Medulla oblongata (tissue), 1 donor: ENCODE data around the gene CELF2.
A peak's percentile ranks its signal among the peaks of the same experiment; 100 is the strongest.

ENCODE experiments used
- DNase-seq: peaks from one replicate; pipeline ENCODE4 v3.0.0-alpha.2; 2015; ENCODE audit errors: extremely low spot score

The CELF2 gene

DNA sequence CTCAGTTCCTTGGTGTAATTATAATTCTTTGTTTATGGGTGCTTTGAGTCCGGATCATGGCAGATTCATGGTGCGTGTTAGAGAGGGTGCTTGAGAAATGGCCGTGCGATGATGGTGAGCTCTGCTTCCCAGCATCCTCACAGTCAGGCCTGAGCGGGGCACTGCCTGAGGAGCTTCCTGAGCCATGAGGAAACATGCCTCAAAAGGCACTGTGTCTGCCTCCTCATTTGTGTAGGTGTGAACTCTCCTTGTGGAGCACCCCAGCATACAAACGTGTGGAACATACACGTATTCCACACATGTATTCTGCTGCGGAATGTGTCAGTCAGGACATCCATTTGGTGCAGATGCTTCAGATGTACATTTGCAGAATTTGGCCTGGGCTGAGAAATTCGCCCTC is 205.4 kb downstream of the CELF2 start:
- DNase-seq: no peak

GRCh38 chr10:11223507-11224140 is 206.0 kb downstream of the CELF2 start:
- no peak for DNase-seq

DNA sequence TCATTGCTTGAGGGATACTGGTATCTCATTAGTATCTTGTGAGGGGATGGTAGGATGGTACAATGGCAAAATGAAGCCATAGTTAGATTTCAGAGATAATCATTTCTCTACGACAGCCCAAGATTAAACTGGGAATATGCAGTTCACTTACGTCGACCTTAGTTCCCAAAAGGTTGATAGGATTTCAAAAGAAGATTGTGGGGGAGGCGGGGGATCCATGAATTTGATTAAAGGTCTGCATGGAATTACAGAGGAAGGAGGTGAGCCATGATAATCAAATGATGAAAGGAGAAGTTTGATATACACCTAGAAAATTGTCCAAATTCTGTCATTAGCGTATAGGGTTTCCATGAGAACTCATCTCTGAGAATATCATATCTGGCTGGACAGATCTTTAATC is 206.6 kb downstream of the CELF2 start:
- DNase-seq: no peak

DNA sequence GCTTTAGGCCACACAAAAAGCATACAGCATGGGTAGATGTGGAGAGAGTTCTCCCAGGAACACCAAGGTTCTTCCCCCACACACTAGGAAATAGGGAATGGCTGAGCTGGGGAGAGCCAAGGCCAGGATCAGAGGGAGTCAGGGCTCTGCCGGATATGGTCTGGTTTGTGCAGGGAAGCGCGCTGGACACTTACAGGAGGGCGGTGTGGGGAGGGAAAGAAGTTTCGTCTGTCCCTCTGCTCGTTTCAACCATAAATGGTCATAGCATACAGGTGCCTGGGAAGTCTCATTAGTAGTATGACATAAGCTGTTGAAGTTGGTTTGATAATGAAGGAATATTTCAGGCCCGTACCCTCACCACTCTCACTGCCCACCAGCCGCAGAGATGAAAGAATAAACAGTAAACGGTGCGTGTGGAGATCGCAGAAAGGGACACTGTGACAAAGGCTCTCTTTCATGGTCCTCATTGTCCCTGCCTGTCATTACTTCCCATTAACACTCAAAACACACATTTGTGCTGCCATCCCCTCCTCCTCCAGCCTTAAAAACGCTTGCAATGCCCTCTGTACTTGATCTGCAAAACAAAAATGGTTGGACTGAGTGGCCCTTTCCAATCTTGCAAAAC is 207.2 kb downstream of the CELF2 start:
- no peak for DNase-seq

GRCh38 chr10:11225935-11226334 is 208.3 kb downstream of the CELF2 start:
- DNase-seq: peak; percentile 23

DNA sequence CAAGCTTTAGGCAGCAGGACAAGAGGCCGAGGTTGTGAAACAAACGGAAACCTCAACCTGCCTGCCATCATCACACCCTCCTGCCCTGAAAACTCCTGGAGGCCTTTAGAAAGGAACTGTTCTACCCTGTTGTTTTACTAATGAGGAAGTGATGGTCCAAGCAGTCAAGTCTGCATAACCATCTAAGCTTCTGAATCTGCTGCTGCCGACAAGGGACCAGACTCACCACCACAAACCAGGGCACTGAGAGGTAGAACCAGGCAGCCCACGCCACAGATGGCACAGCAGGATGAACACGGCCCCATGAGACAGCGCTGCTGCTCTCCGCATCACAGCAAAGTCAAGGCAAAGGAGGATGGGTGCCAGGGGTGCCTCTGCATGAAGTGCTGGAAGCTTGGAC is 209.4 kb downstream of the CELF2 start:
- DNase-seq: no peak

- no peak for DNase-seq
Measured at GRCh38 chr10:11229893-11230292, 212.2 kb downstream of the CELF2 start.

DNA sequence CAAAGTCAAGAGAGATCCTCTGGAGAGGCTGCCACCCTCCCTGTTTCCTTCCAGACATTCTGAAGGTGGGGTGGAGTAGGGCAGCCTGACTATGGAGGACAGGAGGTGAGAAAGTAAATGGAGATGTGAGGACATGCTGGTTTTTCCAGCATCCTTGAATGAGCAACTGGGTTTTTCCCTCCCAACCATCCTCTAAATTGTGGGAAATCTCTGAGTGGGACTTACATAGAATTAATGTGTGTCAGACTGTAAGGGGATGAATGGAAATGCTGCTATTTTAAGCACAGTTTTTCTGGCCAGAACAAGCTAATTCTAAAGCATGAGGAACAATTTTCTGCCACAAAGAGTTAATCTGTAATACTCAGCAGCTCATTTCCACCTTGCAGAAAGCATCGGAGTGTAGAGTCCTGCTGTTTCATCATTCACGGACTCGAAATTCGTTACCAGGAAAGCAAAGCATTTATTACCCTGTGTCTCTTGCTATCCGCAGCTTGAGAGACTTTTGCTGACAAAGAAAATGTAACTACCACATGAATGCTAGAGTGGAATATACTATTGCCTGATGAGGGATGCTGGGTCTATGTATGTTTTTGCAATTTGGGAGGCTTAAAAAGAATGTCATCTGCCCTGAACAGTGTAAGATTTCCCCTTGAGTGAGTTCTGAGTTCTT is 213.0 kb downstream of the CELF2 start:
- no peak for DNase-seq

- no peak for DNase-seq
Measured at GRCh38 chr10:11231285-11231684, 213.6 kb downstream of the CELF2 start.

DNA sequence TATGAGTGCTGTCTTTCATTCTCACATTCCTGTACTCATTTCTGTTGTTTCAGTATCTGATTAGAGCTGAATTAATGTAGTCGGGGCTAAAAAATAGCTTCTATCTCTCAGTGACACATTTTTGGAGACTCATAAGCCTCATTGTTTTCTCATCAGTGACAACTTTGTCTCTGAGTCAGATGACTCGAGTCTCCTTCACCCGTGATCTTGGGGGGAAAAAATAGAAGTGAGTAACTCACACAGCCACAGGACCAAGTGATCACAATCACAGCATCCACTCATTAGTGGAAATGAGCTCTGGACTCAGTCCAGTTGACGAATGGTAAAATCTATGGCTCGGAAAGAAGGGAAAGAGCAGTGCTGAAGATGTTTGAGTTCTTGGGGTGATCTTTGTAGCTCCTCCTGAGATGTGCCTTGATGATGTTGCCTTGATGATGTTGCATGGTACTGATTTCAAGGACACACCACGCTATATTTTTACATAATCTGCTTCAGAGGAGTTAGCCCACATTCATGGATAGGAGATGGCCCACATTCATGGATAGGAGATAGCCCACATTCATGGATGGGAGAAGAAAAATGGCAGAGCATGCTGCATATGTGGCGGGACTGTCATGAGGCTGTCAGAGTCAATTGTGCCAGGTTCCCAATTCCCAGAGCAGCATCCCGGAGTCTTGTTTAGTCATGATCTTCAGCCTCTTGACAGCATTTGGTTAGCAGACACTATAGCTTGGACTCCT is 214.7 kb downstream of the CELF2 start:
- no peak for DNase-seq

GRCh38 chr10:11234857-11235531 is 217.3 kb downstream of the CELF2 start:
- no peak for DNase-seq

DNA sequence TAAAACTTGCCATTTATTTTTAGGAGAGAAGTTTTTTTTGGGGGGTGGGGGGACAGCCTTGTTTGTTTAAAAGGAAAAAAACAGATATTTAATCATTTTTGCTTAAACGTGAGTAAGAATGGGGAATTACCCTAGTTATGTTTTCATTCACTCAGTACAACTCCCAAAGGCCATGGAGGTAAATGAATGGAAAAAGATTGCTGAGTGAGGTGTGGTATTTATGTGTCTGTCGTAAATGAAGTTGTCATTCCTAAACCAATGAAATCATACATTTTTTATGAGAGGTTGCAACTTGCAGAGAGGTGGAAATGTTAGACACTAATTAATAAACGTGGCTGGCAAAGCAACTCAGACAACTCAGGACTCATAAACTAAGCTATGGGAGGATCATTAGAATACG is 218.1 kb downstream of the CELF2 start:
- no peak for DNase-seq

GRCh38 chr10:11236234-11236633 is 218.6 kb downstream of the CELF2 start:
- no peak for DNase-seq

DNA sequence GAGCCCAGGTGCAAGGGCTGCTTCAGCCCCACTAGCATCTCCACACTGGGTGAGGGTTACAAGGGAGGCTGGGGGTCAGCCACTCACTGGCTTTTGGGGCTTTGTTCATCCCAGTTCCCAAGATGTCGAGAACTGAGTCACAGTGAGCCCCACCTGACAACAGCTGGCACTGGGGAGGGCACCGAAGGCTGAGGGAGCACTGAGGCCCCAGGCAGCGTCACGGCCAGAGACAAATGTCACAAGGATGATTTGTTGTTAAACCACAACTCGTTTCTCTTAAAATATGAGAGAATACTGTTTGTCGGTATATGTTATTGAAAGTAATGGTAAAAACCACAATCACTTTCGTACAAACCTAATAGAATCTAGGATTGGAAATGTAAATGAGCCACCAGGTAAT is 219.9 kb downstream of the CELF2 start:
- DNase-seq: no peak

GRCh38 chr10:11238893-11239292 is 221.2 kb downstream of the CELF2 start:
- no peak for DNase-seq

DNA sequence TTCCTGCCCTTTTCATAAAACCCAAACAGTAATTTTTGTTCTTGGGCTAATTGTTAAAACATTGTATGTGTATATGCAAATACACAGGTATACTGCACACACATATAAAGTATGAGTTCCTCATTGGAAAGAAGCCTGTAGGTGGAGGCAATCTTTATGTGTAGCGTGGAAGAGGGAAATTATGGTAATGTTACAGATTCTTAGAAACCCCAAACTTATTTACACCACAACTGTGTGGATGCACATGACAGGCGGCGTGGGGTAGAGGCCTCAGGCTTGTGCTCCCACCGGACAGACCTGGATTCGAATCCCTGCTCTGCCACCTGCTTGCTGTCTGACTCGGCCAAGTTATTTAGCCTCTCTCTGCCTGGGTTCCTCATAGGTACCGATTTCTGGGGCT is 223.0 kb downstream of the CELF2 start:
- no peak for DNase-seq

DNA sequence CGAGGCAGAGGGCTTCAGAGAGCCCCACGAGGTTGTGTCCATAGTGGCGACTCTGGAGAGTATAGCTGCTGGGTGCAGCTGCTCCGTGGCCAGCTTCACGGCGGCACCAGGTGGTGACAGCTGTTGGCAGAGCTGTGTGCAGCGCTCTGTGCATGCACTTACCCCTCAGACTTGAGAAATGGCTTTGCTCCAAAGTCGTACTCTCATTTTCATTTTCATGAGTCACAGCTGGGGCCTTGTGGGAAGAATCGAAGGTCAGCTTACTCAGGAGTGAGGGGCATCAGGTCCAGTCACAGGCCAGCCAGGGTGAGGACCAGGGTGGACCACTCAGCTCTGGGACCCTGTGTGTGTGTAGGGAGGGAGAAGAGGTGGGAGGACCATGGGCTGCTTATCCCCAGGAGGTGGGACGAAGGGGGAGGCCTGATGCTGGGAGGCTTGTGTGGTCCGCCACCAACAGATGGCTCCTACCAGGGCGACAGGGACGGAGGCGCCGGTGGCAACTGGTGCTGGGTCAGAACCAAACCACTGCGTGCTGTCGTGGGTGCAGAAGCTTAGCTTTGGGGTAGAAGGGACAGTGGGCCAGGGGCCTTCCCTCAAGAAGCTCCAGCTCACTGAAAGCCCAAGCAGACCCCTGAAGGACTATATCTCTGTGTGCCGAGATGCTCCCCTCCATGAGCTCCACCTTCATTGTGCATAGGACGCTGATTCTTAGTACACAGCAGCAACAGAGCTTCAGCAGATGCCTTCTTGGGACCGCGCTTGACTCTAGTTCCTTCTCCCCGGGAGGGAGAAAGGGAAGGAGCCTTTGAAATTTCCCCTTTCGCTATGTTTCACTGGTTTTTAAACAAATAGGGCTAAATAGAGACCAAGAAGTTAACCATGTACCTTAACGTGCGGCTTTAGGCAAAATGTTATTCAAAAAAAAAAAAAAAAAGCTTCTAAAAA is 225.0 kb downstream of the CELF2 start:
- peak; percentile 69 for DNase-seq

DNA sequence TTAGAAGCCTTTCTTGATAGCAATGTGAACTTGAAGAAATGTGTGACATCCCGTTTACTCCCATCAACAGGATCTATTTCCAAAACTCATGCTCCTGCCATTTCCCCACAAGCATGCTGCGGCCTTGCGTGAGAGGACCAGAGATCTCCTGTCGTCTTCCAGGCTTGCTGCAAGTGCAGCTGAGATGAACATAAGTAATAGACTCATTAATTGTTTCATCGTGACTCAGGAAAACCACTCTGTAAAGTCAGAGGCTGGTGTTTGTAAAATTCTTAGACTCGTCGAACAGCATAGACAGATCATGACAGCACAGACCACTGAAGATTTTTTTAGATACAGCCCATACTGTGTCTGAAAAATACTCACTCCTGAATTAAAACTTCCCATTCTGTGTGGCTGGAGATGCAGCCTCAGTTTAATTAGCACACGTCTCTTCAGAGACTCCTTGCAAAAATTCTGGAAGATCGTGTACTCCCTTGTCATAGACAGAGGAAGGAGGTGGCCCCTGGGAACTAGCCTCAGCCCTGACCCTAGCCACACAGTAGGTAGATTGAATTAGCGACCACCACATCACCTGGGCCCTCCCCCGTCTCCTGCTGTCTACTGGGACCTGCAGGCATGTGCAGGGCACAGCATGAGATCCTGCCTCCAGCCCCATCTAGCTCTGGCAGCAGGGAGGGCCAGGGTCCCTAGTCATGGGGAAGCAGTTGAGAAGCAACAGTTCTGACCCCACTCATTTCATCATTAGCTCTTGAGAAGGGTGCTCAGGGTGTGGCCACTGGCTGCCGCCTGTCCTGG is 226.0 kb downstream of the CELF2 start:
- no peak for DNase-seq

DNA sequence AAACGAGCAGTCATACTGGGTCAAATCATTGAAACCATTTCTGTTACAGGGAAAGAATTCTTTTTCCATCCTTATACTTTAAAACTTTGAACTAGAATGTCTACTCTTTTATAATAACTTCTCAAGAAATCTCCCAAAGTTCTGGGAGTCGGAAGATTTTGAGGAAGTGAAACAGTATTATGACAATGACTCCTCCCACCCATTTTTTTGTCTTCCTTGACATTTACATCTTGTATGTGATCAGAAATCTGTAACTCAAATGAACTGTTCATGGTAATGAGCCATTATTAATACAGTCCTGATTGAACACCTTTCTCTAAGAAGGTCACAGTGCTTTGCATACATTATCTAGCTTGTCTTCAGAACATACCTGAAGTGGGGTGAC is 227.4 kb downstream of the CELF2 start:
- peak; percentile 36 for DNase-seq

DNA sequence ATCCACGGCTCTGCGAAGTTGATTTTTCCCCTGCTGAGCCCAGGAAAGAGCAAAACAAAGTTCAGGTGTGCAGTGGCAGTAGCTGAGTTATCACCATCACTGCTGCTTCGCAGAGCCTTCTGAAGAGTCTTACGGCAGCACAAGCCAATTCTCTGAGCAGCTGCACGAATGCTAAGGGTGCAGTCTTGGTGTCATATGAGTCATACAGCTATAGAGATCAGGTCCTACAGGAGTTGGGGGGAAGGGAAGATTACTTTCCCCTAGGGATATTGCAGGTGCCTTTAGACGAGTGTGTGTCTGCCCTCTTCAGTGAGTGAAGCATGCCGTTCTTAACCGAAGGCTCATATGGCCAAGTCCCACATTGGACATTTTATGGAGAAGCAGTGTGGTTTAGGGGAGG is 227.8 kb downstream of the CELF2 start:
- no peak for DNase-seq
